Measurements from ENCODE around the gene ALPK3.

ALPK3 gene, protein sequence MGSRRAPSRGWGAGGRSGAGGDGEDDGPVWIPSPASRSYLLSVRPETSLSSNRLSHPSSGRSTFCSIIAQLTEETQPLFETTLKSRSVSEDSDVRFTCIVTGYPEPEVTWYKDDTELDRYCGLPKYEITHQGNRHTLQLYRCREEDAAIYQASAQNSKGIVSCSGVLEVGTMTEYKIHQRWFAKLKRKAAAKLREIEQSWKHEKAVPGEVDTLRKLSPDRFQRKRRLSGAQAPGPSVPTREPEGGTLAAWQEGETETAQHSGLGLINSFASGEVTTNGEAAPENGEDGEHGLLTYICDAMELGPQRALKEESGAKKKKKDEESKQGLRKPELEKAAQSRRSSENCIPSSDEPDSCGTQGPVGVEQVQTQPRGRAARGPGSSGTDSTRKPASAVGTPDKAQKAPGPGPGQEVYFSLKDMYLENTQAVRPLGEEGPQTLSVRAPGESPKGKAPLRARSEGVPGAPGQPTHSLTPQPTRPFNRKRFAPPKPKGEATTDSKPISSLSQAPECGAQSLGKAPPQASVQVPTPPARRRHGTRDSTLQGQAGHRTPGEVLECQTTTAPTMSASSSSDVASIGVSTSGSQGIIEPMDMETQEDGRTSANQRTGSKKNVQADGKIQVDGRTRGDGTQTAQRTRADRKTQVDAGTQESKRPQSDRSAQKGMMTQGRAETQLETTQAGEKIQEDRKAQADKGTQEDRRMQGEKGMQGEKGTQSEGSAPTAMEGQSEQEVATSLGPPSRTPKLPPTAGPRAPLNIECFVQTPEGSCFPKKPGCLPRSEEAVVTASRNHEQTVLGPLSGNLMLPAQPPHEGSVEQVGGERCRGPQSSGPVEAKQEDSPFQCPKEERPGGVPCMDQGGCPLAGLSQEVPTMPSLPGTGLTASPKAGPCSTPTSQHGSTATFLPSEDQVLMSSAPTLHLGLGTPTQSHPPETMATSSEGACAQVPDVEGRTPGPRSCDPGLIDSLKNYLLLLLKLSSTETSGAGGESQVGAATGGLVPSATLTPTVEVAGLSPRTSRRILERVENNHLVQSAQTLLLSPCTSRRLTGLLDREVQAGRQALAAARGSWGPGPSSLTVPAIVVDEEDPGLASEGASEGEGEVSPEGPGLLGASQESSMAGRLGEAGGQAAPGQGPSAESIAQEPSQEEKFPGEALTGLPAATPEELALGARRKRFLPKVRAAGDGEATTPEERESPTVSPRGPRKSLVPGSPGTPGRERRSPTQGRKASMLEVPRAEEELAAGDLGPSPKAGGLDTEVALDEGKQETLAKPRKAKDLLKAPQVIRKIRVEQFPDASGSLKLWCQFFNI (N-terminal part only)

DNA sequence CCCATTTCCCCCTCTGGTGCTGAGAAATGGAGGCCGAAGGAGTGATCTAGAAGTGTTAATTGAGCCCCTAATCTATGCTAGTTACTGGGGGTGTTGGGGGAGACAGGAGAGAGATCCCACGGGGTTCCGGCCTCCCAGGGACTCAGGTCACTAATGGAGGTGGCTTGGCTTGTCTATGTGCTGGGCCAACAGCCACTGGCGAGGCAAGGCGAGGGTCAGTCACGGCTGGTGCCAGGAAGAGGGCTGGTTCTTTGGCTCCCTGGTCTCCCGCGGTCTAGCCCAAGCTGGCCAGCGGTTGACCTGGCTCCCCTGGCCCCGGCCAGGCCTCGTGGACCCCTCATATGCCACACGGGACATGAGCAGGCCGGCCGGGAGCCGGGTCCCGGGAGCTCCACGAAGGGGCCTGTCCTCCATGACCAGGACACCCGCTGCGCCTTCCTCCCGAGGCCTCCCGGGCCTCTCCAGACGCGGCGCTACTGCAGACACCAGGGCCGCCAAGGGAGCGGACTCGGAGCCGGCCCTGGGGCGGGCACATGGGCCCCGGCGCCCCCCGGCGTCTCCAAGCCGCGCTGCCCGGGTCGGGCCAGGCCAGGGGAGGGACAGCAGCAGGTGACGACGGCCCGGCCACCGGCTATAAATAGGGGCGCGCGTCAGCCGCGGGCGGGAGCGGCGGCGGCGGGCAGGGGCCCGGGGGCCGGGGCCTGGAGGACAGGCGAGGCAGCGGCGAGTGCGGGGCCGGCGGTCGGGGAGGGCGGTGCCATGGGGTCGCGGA, at the start of gene ALPK3:
Gene ALPK3, plus strand, starts transcription at position 663 of the 772 bp plus-strand sequence. Its CDS starts 97 bp downstream, at position 760.
- DNase-seq (ENCODE audit: low read depth, low spot score) = no peak
- H3K4me3 ChIP-seq (ENCODE audit: low read depth, low read length) = peak within 1 kb of the TSS; percentile 5
- TF ChIP-seq, protein P1, sequence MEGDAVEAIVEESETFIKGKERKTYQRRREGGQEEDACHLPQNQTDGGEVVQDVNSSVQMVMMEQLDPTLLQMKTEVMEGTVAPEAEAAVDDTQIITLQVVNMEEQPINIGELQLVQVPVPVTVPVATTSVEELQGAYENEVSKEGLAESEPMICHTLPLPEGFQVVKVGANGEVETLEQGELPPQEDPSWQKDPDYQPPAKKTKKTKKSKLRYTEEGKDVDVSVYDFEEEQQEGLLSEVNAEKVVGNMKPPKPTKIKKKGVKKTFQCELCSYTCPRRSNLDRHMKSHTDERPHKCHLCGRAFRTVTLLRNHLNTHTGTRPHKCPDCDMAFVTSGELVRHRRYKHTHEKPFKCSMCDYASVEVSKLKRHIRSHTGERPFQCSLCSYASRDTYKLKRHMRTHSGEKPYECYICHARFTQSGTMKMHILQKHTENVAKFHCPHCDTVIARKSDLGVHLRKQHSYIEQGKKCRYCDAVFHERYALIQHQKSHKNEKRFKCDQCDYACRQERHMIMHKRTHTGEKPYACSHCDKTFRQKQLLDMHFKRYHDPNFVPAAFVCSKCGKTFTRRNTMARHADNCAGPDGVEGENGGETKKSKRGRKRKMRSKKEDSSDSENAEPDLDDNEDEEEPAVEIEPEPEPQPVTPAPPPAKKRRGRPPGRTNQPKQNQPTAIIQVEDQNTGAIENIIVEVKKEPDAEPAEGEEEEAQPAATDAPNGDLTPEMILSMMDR (IDR thresholded peaks at IDR 0.05; ENCODE audit: low read depth, low read length) = no peak
- in situ Hi-C loops (cut with HindIII; ENCODE audit: low sequenced_read_pairs) = no loop called here

DNA sequence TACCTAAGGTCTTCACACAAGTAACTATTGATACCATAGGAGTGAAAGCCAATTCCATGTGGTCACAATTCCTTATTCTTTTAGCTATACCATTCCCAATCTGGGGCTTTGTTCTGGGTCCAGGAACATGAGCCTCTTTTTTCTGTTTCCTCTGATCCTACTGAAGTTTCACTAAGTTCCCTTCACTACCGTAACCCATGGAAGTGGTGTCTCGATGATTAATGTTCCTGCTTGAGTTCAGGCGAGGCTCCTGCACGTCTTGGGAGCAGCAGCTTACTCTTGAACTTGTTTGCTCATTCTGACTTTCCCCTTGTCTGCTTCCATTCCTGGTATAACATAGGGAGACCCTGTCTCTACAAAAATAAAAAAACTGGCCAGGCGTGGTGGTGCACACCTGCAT, 45.1 kb upstream of the ALPK3 start:
- in situ Hi-C loops (cut with HindIII; ENCODE audit: low sequenced_read_pairs) = no loop called here
- no peak for DNase-seq (ENCODE audit: low read depth, low spot score)
- TF ChIP-seq, protein P1 (IDR thresholded peaks at IDR 0.05; ENCODE audit: low read depth, low read length) = no peak

DNA sequence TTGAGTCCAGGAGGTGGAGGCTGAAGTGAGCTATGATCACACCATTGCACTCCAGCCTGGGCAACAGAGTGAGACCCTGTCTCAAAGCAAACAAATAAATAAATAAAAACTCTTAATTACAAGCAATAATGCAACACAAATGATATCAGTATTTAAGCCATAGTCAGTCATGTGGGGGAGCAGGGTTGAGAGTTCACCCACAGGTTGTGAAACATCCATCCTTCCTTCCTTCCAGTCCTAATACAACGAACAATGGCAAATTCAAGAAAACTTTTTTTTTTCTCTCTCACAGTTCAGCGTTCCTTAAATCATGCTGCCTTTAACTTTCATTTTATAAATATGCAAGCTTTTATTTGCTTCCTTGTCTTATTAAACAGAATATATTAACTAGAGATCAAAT, 44.7 kb upstream of the ALPK3 start:
- DNase-seq (ENCODE audit: low read depth, low spot score) = no peak
- TF ChIP-seq, protein P1 (IDR thresholded peaks at IDR 0.05; ENCODE audit: low read depth, low read length) = no peak
- H3K4me3 ChIP-seq (ENCODE audit: low read depth, low read length) = no peak overlapping the region
- in situ Hi-C loops (cut with HindIII; ENCODE audit: low sequenced_read_pairs) = no loop called here

More for the DNA sequence above, 45.1 kb upstream of the ALPK3 start:
- no peak overlapping the region for H3K4me3 ChIP-seq (ENCODE audit: low read depth, low read length)

DNA sequence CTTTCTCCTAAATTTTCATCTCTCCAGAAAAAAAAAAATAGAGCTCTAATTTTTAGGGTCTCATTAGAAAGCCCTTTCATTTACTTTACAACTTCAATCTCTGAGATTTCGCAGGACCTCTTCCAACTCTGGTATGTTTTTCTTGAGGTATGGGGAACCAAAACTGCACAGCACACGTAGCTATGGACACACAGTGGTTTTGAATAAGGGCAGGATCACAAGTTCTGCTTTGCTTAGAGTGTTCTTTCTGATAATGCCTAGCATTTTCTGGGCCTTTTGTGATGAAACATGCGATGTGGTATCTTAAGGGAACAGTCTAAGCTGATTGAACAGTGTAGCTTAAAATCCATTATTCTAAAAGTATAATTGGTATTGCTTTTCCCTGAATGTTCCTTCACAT, 43.4 kb upstream of the ALPK3 start:
- DNase-seq (ENCODE audit: low read depth, low spot score) = no peak
- TF ChIP-seq, protein P1 (IDR thresholded peaks at IDR 0.05; ENCODE audit: low read depth, low read length) = no peak
- no peak overlapping the region for H3K4me3 ChIP-seq (ENCODE audit: low read depth, low read length)
- in situ Hi-C loops (cut with HindIII; ENCODE audit: low sequenced_read_pairs) = no loop called here

DNA sequence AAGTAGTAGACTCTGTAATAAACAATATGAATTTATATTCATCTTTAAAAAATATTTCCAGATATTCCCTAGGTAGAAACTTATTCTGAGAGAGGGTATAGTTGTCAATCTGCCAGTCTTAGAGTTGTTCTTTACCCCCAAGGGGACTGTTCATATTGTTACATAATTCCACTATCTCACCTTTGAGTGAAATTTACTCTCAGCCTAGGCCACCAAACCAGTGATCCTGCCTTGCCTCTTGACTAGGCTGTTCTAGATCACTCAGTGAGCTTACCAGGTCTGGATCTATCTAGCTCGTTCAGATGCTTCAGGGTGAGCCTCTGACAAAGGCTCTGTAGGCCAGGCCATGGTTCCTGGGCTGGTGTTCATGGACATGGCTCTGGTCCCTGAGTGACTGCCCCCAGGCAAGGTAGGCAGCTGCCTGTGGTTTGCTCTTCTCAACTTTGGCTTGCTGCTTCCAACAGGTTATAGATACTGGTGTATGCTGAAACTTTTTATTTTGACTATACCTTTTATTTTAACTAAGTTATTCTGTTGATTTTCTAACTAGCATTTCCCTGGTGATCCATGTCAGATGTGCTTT, 41.2 kb upstream of the ALPK3 start:
- TF ChIP-seq, protein P1 (IDR thresholded peaks at IDR 0.05; ENCODE audit: low read depth, low read length) = no peak
- no peak for DNase-seq (ENCODE audit: low read depth, low spot score)
- in situ Hi-C loops (cut with HindIII; ENCODE audit: low sequenced_read_pairs) = no loop called here
- H3K4me3 ChIP-seq (ENCODE audit: low read depth, low read length) = no peak overlapping the region
